HEK293 (cell line): Measurements from ENCODE around the gene GARRE1.

Experiments
- CTCF ChIP-seq: fragments of 450-650 bp; formaldehyde crosslinking; IDR thresholded peaks from 2 replicates; pipeline ENCODE4 v1.5.1; 2016; ENCODE audit warnings: missing biosample characterization, missing genetic modification characterization
- GLIS1 ChIP-seq: fragments of 450-650 bp; formaldehyde crosslinking; IDR thresholded peaks from 2 replicates; pipeline ENCODE4 v1.5.1; 2016; ENCODE audit warnings: missing biosample characterization, missing genetic modification characterization
- KLF16 ChIP-seq: fragments of 450-650 bp; formaldehyde crosslinking; IDR thresholded peaks from 2 replicates; pipeline ENCODE4 v1.5.1; 2017; ENCODE audit warnings: missing biosample characterization, missing genetic modification characterization
- REPIN1 ChIP-seq: fragments of 450-650 bp; formaldehyde crosslinking; IDR thresholded peaks from 2 replicates; pipeline ENCODE4 v1.5.1; 2017; ENCODE audit warnings: missing biosample characterization, missing genetic modification characterization, low read depth
- TCF7L2 ChIP-seq: IDR thresholded peaks from 2 replicates; pipeline ENCODE4 v1.6.1; 2011; ENCODE audit warnings: low read depth, mild to moderate bottlenecking, inconsistent platforms, low read length, moderate library complexity, borderline replicate concordance
- YY1 ChIP-seq: fragments of 450-650 bp; formaldehyde crosslinking; IDR thresholded peaks from 2 replicates; pipeline ENCODE4 v1.5.1; 2018; ENCODE audit warnings: missing biosample characterization, missing genetic modification characterization
- ZNF24 ChIP-seq: fragments of 450-650 bp; formaldehyde crosslinking; IDR thresholded peaks from 2 replicates; pipeline ENCODE4 v1.5.1; 2016; ENCODE audit warnings: missing biosample characterization, missing genetic modification characterization
- ZNF350 ChIP-seq: fragments of 450-650 bp; formaldehyde crosslinking; IDR thresholded peaks from 2 replicates; pipeline ENCODE4 v1.5.0; 2017; ENCODE audit warnings: missing biosample characterization, mild to moderate bottlenecking, missing genetic modification characterization
- ZNF549 ChIP-seq: fragments of 450-650 bp; IDR thresholded peaks from 2 replicates; pipeline ENCODE4 v1.5.1; 2018; ENCODE audit warnings: missing biosample characterization, missing genetic modification characterization, mild to moderate bottlenecking, inconsistent platforms, moderate library complexity
- ZNF580 ChIP-seq: fragments of 450-650 bp; formaldehyde crosslinking; IDR thresholded peaks from 2 replicates; pipeline ENCODE4 v1.5.1; 2016; ENCODE audit warnings: missing biosample characterization, missing genetic modification characterization
- ZNF600 ChIP-seq: fragments of 450-650 bp; formaldehyde crosslinking; IDR thresholded peaks from 2 replicates; pipeline ENCODE4 v1.5.1; 2016; ENCODE audit warnings: missing biosample characterization, missing genetic modification characterization
- ZNF707 ChIP-seq: fragments of 450-650 bp; formaldehyde crosslinking; IDR thresholded peaks from 2 replicates; pipeline ENCODE4 v1.5.1; 2016; ENCODE audit warnings: missing biosample characterization, missing genetic modification characterization

GRCh38 chr19:34291235-34291634, 36.9 kb downstream of the GARRE1 start:
- TF ChIP-seq ZNF600 (tag by site-specific recombination), result no peak
- TF ChIP-seq GLIS1 (tag by site-specific recombination), result no peak
- TF ChIP-seq CTCF, result no peak
- no peak for TF ChIP-seq REPIN1
- TF ChIP-seq ZNF24 (tag by site-specific recombination), result no peak
- no peak for TF ChIP-seq YY1
- TF ChIP-seq ZNF549 (tag by site-specific recombination), result no peak
- no peak for TF ChIP-seq ZNF350 (tag by site-specific recombination)
- no peak for TF ChIP-seq ZNF580 (tag by site-specific recombination)
- no peak for TF ChIP-seq ZNF707
- TF ChIP-seq KLF16 (tag by site-specific recombination), result no peak
- no peak for TF ChIP-seq TCF7L2
